Ishikawa (cell line): ENCODE measurements around the gene COL26A1.

Experiments used
- CEBPB ChIP-seq: IDR thresholded peaks from 2 replicates; pipeline ENCODE4 v1.6.1; 2012
- CREB1 ChIP-seq: IDR thresholded peaks from 2 replicates; pipeline ENCODE4 v1.6.1; 2012; ENCODE audit warnings: low read depth
- EGR1 ChIP-seq: IDR thresholded peaks from 2 replicates; pipeline ENCODE4 v1.6.1; 2012
- EP300 ChIP-seq: IDR thresholded peaks from 2 replicates; pipeline ENCODE4 v1.6.1; 2012; ENCODE audit warnings: borderline replicate concordance
- FOXM1 ChIP-seq: IDR thresholded peaks from 2 replicates; pipeline ENCODE4 v1.6.1; 2012; ENCODE audit warnings: low read depth, borderline replicate concordance
- MAX ChIP-seq: IDR thresholded peaks from 2 replicates; pipeline ENCODE4 v1.6.1; 2012
- NFIC ChIP-seq: IDR thresholded peaks from 2 replicates; pipeline ENCODE4 v1.6.1; 2012
- RAD21 ChIP-seq: IDR thresholded peaks from 2 replicates; pipeline ENCODE4 v1.6.1; 2012; ENCODE audit warnings: low read depth
- REST ChIP-seq: IDR thresholded peaks from 2 replicates; pipeline ENCODE4 v1.6.1; 2012; ENCODE audit warnings: low read depth, mild to moderate bottlenecking
- TAF1 ChIP-seq: IDR thresholded peaks from 2 replicates; pipeline ENCODE4 v1.6.1; 2012; ENCODE audit warnings: low read depth, mild to moderate bottlenecking
- TCF12 ChIP-seq: IDR thresholded peaks from 2 replicates; pipeline ENCODE4 v1.6.1; 2012; ENCODE audit warnings: low read depth
- TEAD4 ChIP-seq: IDR thresholded peaks from 2 replicates; pipeline ENCODE4 v1.6.1; 2012
- USF1 ChIP-seq: IDR thresholded peaks from 2 replicates; pipeline ENCODE4 v1.6.1; 2012
- YY1 ChIP-seq: IDR thresholded peaks from 2 replicates; pipeline ENCODE4 v1.6.1; 2012; ENCODE audit warnings: low read depth
- ZBTB7A ChIP-seq: IDR thresholded peaks from 2 replicates; pipeline ENCODE4 v1.6.1; 2012; ENCODE audit warnings: low read depth

Gene COL26A1

GRCh38 chr7:101433688-101434087 lies 71.0 kb downstream of the COL26A1 start:
- TF ChIP-seq YY1 (no peak), EGR1 (no peak), CREB1 (no peak), USF1 (no peak), TAF1 (no peak), EP300 (no peak), TCF12 (no peak), NFIC (no peak), TEAD4 (no peak), ZBTB7A (no peak), CEBPB (no peak), RAD21 (no peak), REST (no peak), MAX (no peak), FOXM1 (no peak)

- TF ChIP-seq TEAD4 (no peak), CREB1 (no peak), CEBPB (no peak), RAD21 (no peak), USF1 (no peak), EP300 (no peak), EGR1 (no peak), REST (no peak), FOXM1 (no peak), NFIC (no peak)
Measured at GRCh38 chr7:101435461-101436220, 73.0 kb downstream of the COL26A1 start.

- TF ChIP-seq REST, result no peak
- TF ChIP-seq TEAD4, result no peak
- TF ChIP-seq CEBPB, result no peak
- no peak for TF ChIP-seq YY1
- no peak for TF ChIP-seq CREB1
- no peak for TF ChIP-seq EP300
- TF ChIP-seq MAX, result no peak
- TF ChIP-seq USF1, result no peak
- no peak for TF ChIP-seq FOXM1
- no peak for TF ChIP-seq EGR1
Measured at GRCh38 chr7:101436221-101436735, 73.6 kb downstream of the COL26A1 start.
